Peyer's patch (tissue), 4 donors: ENCODE results near the gene KCTD7.

Source experiments
- CTCF ChIP-seq, 6 experiments: fragments of 450-650 bp in 4 of 6; fragments of 200-600 bp in 2 of 6; sonication (generic) in 1 of 6; IDR thresholded peaks; one replicate each; pipeline ENCODE4 v1.5.1; 2017 to 2019; ENCODE audit warnings: antibody characterized with exemption in 6 of 6, mild to moderate bottlenecking in 3 of 6, moderate library complexity in 1 of 6
- POLR2A ChIP-seq, 2 donors: fragments of 450-650 bp; IDR thresholded peaks; one replicate each; pipeline ENCODE4 v1.5.1; 2017; ENCODE audit warnings: antibody characterized with exemption in 2 of 2, mild to moderate bottlenecking in 2 of 2, moderate library complexity in 2 of 2

DNA sequence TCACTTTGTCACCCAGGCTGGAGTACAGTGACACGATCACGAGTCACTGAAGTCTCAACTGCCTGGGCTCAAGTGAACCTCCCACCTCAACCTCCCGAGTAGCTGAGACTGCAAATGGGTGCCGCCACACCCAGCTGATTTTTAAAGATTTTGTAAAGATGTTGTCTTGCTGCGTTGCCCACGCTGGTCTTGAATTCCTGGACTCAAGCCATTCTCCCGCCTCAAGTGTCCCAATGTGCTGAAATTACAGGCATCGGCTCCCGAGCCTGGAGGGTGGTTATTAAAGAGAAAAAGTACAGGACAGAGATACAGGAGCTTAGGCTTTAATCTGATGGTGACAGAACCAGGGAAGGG is 55.1 kb downstream of the KCTD7 start:
- TF ChIP-seq POLR2A (IDR thresholded peaks at IDR 0.05) (no peak), CTCF (IDR thresholded peaks at IDR 0.05) (no peak)
